ENCODE results near the gene OTOS.

OTOS gene

GRCh38 chr2:240179186-240179815 is 38.8 kb upstream of the OTOS start:
- Histone ChIP-seq H3K9me3 (ENCODE audit: control insufficient read depth in 2 of 2, low read length in 2 of 2) (peaks cover 0 to 2% of the 10 kb centered on the region in 2 donors), H3K36me3 (ENCODE audit: control insufficient read depth in 2 of 2, insufficient read depth in 2 of 2, low read length in 2 of 2) (no peaks in the 10 kb centered on the region), H3K9ac (ENCODE audit: low read length in 2 of 2) (no peak overlapping the region), H3K27ac (ENCODE audit: low read length) (no peak overlapping the region), H3K4me3 (ENCODE audit: low read length in 2 of 2) (no peak overlapping the region), H3K27me3 (ENCODE audit: control insufficient read depth in 1 of 2, insufficient read depth in 2 of 2, low read length in 2 of 2) (peaks cover 3 to 18% of the 10 kb centered on the region in 2 donors), H3K4me1 (ENCODE audit: control insufficient read depth, insufficient read depth, low read length) (no peaks in the 10 kb centered on the region)

- Histone ChIP-seq H3K9ac (ENCODE audit: low read length in 2 of 2) (no peak overlapping the region), H3K9me3 (ENCODE audit: control insufficient read depth in 2 of 2, low read length in 2 of 2) (peaks cover 2 to 3% of the 10 kb centered on the region in 2 donors), H3K4me1 (ENCODE audit: control insufficient read depth, insufficient read depth, low read length) (no peaks in the 10 kb centered on the region), H3K27ac (ENCODE audit: low read length) (no peak overlapping the region), H3K27me3 (ENCODE audit: control insufficient read depth in 1 of 2, insufficient read depth in 2 of 2, low read length in 2 of 2) (peaks cover 9 to 18% of the 10 kb centered on the region in 2 donors), H3K36me3 (ENCODE audit: control insufficient read depth in 2 of 2, insufficient read depth in 2 of 2, low read length in 2 of 2) (no peaks in the 10 kb centered on the region), H3K4me3 (ENCODE audit: low read length in 2 of 2) (no peak overlapping the region)
Observed at GRCh38 chr2:240178564-240178963, 38.1 kb upstream of the OTOS start.

GRCh38 chr2:240174496-240174895 is 34.0 kb upstream of the OTOS start:
- Histone ChIP-seq H3K4me3 (ENCODE audit: low read length in 2 of 2) (no peak overlapping the region), H3K36me3 (ENCODE audit: control insufficient read depth in 2 of 2, insufficient read depth in 2 of 2, low read length in 2 of 2) (no peaks in the 10 kb centered on the region), H3K27ac (ENCODE audit: low read length) (no peak overlapping the region), H3K4me1 (ENCODE audit: control insufficient read depth, insufficient read depth, low read length) (no peaks in the 10 kb centered on the region), H3K27me3 (ENCODE audit: control insufficient read depth in 1 of 2, insufficient read depth in 2 of 2, low read length in 2 of 2) (peaks cover 9 to 16% of the 10 kb centered on the region in 2 donors), H3K9ac (ENCODE audit: low read length in 2 of 2) (no peak overlapping the region), H3K9me3 (ENCODE audit: control insufficient read depth in 2 of 2, low read length in 2 of 2) (peaks cover 2 to 3% of the 10 kb centered on the region in 2 donors)

GRCh38 chr2:240172071-240172895 is 31.8 kb upstream of the OTOS start:
- Histone ChIP-seq H3K36me3 (ENCODE audit: control insufficient read depth in 2 of 2, insufficient read depth in 2 of 2, low read length in 2 of 2) (no peaks in the 10 kb centered on the region), H3K4me3 (ENCODE audit: low read length in 2 of 2) (no peak overlapping the region), H3K9me3 (ENCODE audit: control insufficient read depth in 2 of 2, low read length in 2 of 2) (peaks cover 2 to 3% of the 10 kb centered on the region in 2 donors), H3K27me3 (ENCODE audit: control insufficient read depth in 1 of 2, insufficient read depth in 2 of 2, low read length in 2 of 2) (peaks cover 9% of the 10 kb centered on the region in 2 donors), H3K4me1 (ENCODE audit: control insufficient read depth, insufficient read depth, low read length) (no peaks in the 10 kb centered on the region), H3K27ac (ENCODE audit: low read length) (no peak overlapping the region), H3K9ac (ENCODE audit: low read length in 2 of 2) (no peak overlapping the region)

GRCh38 chr2:240170883-240171282 is 30.4 kb upstream of the OTOS start:
- Histone ChIP-seq H3K27ac (ENCODE audit: low read length) (no peak overlapping the region), H3K9me3 (ENCODE audit: control insufficient read depth in 2 of 2, low read length in 2 of 2) (peaks cover 2 to 3% of the 10 kb centered on the region in 2 donors), H3K4me3 (ENCODE audit: low read length in 2 of 2) (no peak overlapping the region), H3K4me1 (ENCODE audit: control insufficient read depth, insufficient read depth, low read length) (no peaks in the 10 kb centered on the region), H3K9ac (ENCODE audit: low read length in 2 of 2) (no peak overlapping the region), H3K27me3 (ENCODE audit: control insufficient read depth in 1 of 2, insufficient read depth in 2 of 2, low read length in 2 of 2) (peaks cover 7 to 9% of the 10 kb centered on the region in 2 donors), H3K36me3 (ENCODE audit: control insufficient read depth in 2 of 2, insufficient read depth in 2 of 2, low read length in 2 of 2) (no peaks in the 10 kb centered on the region)

- Histone ChIP-seq H3K9ac (ENCODE audit: low read length in 2 of 2) (no peak overlapping the region), H3K27me3 (ENCODE audit: control insufficient read depth in 1 of 2, insufficient read depth in 2 of 2, low read length in 2 of 2) (peaks cover 7 to 9% of the 10 kb centered on the region in 2 donors), H3K9me3 (ENCODE audit: control insufficient read depth in 2 of 2, low read length in 2 of 2) (peaks cover 2 to 3% of the 10 kb centered on the region in 2 donors), H3K36me3 (ENCODE audit: control insufficient read depth in 2 of 2, insufficient read depth in 2 of 2, low read length in 2 of 2) (no peaks in the 10 kb centered on the region), H3K4me3 (ENCODE audit: low read length in 2 of 2) (no peak overlapping the region), H3K4me1 (ENCODE audit: control insufficient read depth, insufficient read depth, low read length) (no peaks in the 10 kb centered on the region), H3K27ac (ENCODE audit: low read length) (no peak overlapping the region)
Observed at GRCh38 chr2:240170354-240170735, 29.9 kb upstream of the OTOS start.

- Histone ChIP-seq H3K27ac (ENCODE audit: low read length) (no peak overlapping the region), H3K27me3 (ENCODE audit: control insufficient read depth in 1 of 2, insufficient read depth in 2 of 2, low read length in 2 of 2) (peaks cover 7 to 9% of the 10 kb centered on the region in 2 donors), H3K36me3 (ENCODE audit: control insufficient read depth in 2 of 2, insufficient read depth in 2 of 2, low read length in 2 of 2) (no peaks in the 10 kb centered on the region), H3K4me3 (ENCODE audit: low read length in 2 of 2) (no peak overlapping the region), H3K4me1 (ENCODE audit: control insufficient read depth, insufficient read depth, low read length) (no peaks in the 10 kb centered on the region), H3K9ac (ENCODE audit: low read length in 2 of 2) (no peak overlapping the region), H3K9me3 (ENCODE audit: control insufficient read depth in 2 of 2, low read length in 2 of 2) (peaks cover 2 to 3% of the 10 kb centered on the region in 2 donors)
Observed at GRCh38 chr2:240169486-240170353, 29.3 kb upstream of the OTOS start.

GRCh38 chr2:240168546-240169361 is 28.3 kb upstream of the OTOS start:
- peaks cover under 1 to 5% of the 10 kb centered on the region in 2 donors for H3K27me3 ChIP-seq (ENCODE audit: control insufficient read depth in 1 of 2, insufficient read depth in 2 of 2, low read length in 2 of 2)
- no peaks in the 10 kb centered on the region for H3K9me3 ChIP-seq (ENCODE audit: control insufficient read depth in 2 of 2, low read length in 2 of 2)

GRCh38 chr2:240168041-240168440 is 27.6 kb upstream of the OTOS start:
- Histone ChIP-seq H3K36me3 (ENCODE audit: control insufficient read depth in 2 of 2, insufficient read depth in 2 of 2, low read length in 2 of 2) (no peaks in the 10 kb centered on the region), H3K9me3 (ENCODE audit: control insufficient read depth in 2 of 2, low read length in 2 of 2) (no peaks in the 10 kb centered on the region), H3K9ac (ENCODE audit: low read length in 2 of 2) (no peak overlapping the region), H3K27me3 (ENCODE audit: control insufficient read depth in 1 of 2, insufficient read depth in 2 of 2, low read length in 2 of 2) (peaks cover under 1 to 5% of the 10 kb centered on the region in 2 donors), H3K4me3 (ENCODE audit: low read length in 2 of 2) (no peak overlapping the region), H3K4me1 (ENCODE audit: control insufficient read depth, insufficient read depth, low read length) (no peaks in the 10 kb centered on the region), H3K27ac (ENCODE audit: low read length) (no peak overlapping the region)

More at GRCh38 chr2:240168546-240169361, 28.3 kb upstream of the OTOS start:
- Histone ChIP-seq H3K36me3 (ENCODE audit: control insufficient read depth in 2 of 2, insufficient read depth in 2 of 2, low read length in 2 of 2) (no peaks in the 10 kb centered on the region), H3K4me3 (ENCODE audit: low read length in 2 of 2) (no peak overlapping the region), H3K9ac (ENCODE audit: low read length in 2 of 2) (no peak overlapping the region), H3K4me1 (ENCODE audit: control insufficient read depth, insufficient read depth, low read length) (no peaks in the 10 kb centered on the region), H3K27ac (ENCODE audit: low read length) (no peak overlapping the region)

GRCh38 chr2:240167588-240167880 is 27.1 kb upstream of the OTOS start:
- Histone ChIP-seq H3K9me3 (ENCODE audit: control insufficient read depth in 2 of 2, low read length in 2 of 2) (no peaks in the 10 kb centered on the region), H3K4me3 (ENCODE audit: low read length in 2 of 2) (no peak overlapping the region), H3K4me1 (ENCODE audit: control insufficient read depth, insufficient read depth, low read length) (no peaks in the 10 kb centered on the region), H3K27me3 (ENCODE audit: control insufficient read depth in 1 of 2, insufficient read depth in 2 of 2, low read length in 2 of 2) (peaks cover 2 to 5% of the 10 kb centered on the region in 2 donors), H3K9ac (ENCODE audit: low read length in 2 of 2) (no peak overlapping the region), H3K36me3 (ENCODE audit: control insufficient read depth in 2 of 2, insufficient read depth in 2 of 2, low read length in 2 of 2) (no peaks in the 10 kb centered on the region), H3K27ac (ENCODE audit: low read length) (no peak overlapping the region)

Data from stomach smooth muscle (tissue), 2 donors.